ENCODE measurements around the gene KIR2DL3.
"Not testable (repeated sequence)": the region's sequence is repeated elsewhere in the genome, so short reads cannot be mapped to it uniquely, and the experiment has no call there.

The KIR2DL3 gene

DNA sequence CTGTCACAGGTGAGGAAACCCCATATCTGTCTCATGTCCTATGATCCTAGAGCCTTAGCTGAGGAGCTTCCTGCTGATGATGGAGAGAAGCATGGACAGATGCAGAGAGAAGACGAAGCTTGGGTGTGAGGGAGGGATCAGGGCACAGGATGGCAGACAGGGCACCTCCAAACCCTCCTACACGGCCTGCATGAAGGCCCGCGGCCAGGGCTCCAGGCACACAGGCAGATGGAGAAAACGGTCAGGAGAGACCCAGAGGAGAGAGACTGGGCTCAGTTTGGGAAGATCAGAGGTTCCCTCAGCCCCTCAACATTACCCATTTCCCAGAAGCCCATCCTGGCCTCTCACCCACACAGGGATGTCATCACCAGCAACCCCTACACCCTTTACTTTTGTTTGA is 5.8 kb downstream of the KIR2DL3 start:
- not testable (repeated sequence) for DNase-seq (ENCODE audit: low spot score)

DNA sequence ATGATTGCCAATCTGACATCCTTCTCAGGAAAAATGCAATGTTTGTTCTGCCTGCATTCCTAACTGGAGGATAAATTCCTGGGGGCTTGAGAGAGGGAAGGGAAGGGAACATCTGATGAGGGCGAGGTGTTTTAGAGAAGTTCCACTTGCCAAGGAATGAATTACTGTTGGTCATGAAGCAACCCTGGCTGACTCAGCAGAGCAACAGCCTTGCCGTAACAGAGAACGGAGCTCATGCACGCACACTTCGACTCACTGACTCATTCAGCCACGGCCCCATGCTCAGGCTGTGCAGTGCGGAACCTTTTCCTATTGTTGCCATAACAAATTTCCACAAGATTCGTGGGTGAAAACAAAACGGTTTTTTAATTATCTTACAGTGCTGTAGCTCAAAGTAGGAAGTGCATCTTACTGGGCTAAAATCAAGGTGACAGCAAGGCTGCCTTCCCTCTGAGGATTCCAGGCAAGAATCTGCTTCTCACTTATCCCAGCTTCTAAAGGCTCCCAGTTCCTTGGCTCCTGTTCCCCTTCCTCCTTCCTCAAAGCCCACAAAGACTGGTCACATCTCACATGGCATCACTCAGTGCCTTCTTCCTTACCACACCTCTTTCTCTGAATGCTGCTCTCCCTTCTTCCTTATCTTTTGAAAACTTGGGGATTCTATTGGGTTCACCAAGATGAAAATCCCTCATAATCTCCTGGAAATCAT is 9.5 kb downstream of the KIR2DL3 start:
- not testable (repeated sequence) for DNase-seq (ENCODE audit: low spot score)

DNA sequence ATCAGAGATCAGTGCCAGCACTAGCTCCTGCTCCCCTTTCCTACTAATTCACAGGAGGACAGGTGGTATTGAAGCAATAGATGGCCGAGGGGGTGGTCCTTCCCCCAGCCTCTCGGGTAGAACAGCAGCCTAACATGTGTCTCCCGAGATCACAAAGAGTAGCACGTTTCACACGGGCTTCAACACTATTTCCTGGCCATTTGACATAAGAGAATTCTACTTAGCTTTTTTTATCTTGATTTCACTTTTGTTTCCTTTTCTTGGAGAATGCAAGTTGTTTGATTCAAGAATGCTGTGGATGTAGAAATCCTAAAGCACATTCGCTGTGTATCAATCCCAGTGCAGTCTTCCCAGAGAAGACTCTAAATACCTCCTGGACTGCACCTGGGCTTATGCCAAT is 12.0 kb downstream of the KIR2DL3 start:
- not testable (repeated sequence) for DNase-seq (ENCODE audit: low spot score)

DNA sequence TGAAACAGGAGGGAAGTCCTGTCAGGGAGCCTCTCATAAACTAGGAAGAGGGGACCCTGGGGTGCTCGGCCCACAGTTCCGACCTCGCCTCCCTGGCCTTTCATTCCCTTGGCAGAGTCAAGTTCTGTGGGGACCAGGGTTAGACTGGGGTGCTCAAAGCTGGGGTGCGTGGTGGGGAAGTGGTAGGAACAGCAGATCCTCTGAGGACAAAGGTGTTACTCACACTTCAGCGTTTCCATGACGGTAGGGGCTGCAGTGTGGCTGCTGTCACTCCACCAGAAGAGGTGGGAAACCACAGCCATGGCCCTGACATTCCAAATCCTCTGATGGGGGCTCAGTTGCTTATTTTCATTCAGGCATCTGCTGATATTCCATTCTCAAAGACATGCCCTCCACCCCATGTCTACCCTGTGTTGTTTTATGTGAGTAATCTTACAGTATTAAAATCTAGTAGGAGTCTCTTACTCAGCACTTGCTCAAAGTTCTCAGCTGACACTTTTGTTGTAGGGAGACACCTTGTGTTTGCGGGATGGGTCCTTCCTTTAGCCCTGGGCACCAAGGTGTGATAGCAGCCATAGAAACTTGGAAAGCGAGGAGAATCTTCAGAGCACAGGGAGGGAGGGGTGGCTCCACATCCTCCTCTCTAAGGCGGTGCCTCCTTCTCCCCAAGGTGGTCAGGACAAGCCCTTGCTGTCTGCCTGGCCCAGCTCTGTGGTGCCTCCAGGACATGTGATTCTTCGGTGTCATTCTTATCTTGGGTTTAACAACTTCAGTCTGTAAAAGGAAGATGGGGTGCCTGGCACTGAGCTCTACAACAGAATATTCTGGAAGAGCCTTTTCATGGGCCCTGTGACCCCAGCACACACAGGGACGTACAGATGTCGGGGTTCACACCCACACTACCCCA is 18.1 kb downstream of the KIR2DL3 start:
- not testable (repeated sequence) for DNase-seq (ENCODE audit: low spot score)

DNA sequence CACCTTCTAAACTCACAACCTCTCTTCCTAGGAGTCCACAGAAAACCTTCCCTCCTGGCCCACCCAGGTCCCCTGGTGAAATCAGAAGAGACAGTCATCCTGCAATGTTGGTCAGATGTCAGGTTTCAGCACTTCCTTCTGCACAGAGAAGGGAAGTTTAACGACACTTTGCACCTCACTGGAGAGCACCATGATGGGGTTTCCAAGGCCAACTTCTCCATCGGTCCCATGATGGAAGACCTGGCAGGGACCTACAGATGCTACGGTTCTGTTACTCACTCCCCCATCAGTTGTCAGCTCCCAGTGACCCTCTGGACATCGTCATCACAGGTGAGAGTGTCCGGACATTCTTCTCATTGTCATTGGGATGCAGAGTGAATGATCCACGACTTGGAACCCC is 20.3 kb downstream of the KIR2DL3 start:
- not testable (repeated sequence) for DNase-seq (ENCODE audit: low spot score)

DNA sequence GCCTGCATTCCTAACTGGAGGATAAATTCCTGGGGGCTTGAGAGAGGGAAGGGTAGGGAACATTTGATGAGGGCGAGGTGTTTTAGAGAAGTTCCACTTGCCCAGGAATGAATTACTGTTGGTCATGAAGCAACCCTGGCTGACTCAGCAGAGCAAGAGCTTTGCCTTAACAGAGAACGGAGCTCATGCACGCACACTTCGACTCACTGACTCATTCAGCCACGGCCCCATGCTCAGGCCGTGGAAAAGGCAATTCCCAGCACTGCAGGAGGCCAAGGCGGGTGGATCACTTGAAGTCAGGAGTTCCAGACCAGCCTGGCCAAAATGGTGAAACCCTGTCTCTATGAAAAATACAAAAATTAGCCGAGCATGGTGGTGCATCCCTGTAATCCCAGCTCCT is 25.9 kb downstream of the KIR2DL3 start:
- DNase-seq (ENCODE audit: low spot score): not testable (repeated sequence)

DNA sequence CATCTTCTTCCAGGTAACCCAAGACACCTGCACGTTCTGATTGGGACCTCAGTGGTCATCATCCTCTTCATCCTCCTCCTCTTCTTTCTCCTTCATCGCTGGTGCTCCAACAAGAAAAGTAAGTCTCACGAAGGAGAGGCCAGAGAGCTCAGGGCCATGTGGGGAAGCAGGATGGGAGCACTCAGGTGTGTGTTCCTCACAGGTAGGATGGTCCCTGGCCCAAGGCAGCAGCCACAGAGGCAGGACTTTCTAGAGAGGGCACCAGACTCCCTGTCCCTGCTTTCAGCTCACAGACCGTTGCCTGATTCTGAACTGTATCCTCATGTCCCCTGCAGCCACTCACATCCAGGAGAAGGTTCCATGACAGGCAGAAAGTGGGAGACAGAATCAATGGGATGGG is 28.2 kb downstream of the KIR2DL3 start:
- DNase-seq (ENCODE audit: low spot score): not testable (repeated sequence)

DNA sequence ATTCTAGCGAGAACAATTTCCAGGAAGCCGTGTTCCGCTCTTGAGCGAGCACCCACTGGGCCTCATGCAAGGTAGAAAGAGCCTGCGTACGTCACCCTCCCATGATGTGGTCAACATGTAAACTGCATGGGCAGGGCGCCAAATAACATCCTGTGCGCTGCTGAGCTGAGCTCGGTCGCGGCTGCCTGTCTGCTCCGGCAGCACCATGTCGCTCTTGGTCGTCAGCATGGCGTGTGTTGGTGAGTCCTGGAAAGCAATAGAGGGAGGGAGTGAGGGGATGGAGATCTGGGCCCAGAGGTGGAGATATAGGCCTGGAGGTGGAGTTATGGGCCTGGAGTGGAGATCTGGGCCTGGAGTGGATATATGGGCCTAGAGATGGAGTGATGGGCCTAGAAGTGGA is 31.3 kb downstream of the KIR2DL3 start, which contains the start of gene KIR2DL1:
Gene KIR2DL1 (plus strand): TSS at position 148 of the 400 bp plus-strand sequence. CDS start 58 bp downstream, at position 206.
- DNase-seq (ENCODE audit: low spot score): not testable (repeated sequence)

DNA sequence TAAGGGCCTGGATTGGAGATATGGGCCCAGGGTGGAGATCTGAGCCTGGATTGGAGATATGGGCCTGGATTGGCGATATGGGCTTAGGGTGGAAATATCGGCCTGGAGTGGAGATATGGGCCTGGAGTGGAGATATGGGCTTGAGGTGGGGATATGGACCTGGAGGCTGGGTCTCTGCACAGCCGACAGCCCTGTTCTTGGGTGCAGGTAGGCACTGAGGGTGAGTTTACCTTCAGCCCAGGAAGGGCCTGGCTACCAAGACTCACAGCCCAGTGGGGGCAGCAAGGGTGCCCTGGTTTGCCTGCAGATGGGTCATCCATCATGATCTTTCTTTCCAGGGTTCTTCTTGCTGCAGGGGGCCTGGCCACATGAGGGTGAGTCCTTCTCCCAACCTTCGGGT is 32.2 kb downstream of the KIR2DL3 start:
- not testable (repeated sequence) for DNase-seq (ENCODE audit: low spot score)

DNA sequence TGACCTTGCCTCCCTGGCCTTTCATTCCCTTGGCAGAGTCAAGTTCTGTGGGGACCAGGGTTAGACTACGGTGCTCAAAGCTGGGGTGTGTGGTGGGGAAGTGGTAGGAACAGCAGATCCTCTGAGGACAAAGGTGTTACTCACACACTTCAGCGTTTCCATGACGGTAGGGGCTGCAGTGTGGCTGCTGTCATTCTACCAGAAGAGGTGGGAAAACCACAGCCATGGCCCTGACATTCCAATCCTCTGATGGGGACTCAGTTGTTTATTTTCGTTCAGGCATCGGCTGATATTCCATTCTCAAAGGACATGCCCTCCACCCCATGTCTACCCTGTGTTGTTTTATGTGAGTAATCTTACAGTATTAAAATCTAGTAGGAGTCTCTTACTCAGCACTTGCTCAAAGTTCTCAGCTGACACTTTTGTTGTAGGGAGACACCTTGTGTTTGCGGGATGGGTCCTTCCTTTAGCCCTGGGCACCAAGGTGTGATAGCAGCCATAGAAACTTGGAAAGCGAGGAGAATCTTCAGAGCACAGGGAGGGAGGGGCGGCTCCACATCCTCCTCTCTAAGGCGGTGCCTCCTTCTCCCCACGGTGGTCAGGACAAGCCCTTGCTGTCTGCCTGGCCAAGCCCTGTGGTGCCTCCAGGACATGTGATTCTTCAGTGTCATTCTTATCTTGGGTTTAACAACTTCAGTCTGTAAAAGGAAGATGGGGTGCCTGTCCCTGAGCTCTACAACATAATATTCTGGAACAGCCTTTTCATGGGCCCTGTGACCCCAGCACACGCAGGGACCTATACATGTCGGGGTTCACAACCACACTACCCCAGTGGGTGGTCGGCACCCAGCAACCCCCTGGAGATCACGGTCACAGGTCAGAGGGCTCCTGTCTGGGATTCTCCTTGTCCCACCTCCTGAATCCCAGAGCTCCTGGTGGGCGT is 33.0 kb downstream of the KIR2DL3 start:
- not testable (repeated sequence) for DNase-seq (ENCODE audit: low spot score)

DNA sequence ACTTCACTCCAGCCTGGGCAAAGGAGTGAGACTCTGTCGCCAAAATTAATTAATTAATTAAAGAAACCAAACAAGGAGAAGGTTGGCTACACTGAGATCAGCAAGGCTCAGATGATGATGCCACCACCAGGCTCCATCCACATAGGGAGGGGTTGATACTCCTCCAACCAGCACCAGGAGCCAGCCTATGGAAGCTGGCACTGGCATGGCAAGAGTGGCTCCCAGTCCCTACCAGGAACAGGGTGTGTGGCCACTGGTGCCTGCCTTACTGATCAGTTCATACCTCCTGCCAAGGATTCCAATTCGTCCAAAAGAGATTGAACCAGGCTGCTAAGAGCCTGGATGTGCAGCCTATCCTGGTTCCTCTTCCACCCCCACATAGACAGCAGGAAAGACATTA is 34.4 kb downstream of the KIR2DL3 start:
- not testable (repeated sequence) for DNase-seq (ENCODE audit: low spot score)

DNA sequence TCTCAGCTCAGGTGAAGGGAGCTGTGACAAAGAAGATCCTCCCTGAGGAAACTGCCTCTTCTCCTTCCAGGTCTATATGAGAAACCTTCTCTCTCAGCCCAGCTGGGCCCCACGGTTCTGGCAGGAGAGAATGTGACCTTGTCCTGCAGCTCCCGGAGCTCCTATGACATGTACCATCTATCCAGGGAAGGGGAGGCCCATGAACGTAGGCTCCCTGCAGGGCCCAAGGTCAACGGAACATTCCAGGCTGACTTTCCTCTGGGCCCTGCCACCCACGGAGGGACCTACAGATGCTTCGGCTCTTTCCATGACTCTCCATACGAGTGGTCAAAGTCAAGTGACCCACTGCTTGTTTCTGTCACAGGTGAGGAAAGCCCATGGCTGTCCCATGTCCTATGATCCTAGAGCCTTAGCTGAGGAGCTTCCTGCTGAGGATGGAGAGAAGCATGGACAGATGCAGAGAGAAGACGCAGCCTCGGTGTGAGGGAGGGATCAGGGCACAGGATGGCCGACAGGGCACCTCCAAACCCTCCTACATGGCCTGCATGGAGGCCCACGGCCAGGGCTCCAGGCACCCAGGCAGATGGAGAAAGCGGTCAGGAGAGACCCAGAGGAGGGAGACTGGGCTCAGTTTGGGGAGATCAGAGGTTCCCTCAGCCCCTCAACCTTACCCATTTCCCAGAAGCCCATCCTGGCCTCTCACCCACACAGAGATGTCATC is 36.9 kb downstream of the KIR2DL3 start:
- DNase-seq (ENCODE audit: low spot score): not testable (repeated sequence)

DNA sequence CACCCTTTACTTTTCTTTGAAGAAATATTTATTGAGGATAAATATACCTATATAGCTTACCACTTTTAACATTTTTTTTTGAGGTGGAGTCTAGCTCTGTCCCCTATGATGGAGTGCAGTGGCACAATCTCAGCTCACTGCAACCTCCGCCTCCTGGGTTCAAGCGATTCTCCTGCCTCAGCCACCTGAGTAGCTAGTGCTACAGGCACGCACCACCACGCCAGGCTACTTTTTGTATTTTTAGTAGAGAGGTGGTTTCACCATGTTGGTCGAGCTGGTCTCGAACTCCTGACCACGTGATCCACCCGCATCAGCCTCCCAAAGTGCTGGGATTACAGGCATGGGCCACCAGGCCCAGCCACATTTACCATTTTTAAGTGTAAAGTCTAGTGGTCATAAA is 37.5 kb downstream of the KIR2DL3 start:
- DNase-seq (ENCODE audit: low spot score): not testable (repeated sequence)

DNA sequence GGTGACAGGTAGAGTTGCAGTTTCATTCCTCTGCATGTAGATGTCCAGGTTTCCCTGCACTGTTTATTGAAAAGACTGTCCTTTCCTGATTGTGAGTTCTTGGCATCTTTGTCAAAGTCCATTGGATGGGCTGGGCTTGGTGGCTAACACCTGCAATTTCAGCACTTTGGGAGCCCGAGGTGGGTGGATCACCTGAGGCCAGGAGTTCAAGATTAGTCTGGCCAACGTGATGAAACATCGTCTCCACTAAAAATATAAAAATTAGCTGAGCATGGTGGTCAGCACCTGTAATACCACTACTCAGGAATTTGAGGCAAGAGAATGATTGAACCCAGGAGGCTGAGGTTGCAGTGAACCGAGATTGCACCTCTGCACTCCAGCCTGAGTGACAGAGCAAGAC is 39.5 kb downstream of the KIR2DL3 start:
- DNase-seq (ENCODE audit: low spot score): not testable (repeated sequence)

DNA sequence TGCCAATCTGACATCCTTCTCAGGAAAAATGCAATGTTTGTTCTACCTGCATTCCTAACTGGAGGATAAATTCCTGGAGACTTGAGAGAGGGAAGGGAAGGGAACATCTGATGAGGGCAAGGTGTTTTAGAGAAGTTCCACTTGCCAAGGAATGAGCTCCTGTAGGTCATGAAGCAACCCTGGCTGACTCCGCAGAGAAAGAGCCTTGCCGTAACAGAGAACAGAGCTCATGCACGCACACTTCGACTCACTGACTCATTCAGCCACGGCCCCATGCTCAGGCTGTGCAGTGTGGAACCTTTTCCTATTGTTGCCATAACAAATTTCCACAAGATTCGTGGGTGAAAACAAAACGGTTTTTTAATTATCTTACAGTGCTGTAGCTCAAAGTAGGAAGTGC is 40.6 kb downstream of the KIR2DL3 start:
- not testable (repeated sequence) for DNase-seq (ENCODE audit: low spot score)

DNA sequence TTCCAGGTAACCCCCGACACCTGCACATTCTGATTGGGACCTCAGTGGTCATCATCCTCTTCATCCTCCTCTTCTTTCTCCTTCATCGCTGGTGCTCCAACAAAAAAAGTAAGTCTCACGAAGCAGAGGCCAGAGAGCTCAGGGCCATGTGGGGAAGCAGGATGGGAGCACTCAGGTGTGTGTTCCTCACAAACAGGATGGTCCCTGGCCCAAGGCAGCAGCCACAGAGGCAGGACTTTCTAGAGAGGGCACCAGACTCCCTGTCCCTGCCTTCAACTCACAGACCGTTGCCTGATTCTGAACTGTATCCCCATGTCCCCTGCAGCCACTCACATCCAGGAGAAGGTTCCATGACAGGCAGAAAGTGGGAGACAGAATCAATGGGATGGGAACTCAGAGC is 44.6 kb downstream of the KIR2DL3 start:
- not testable (repeated sequence) for DNase-seq (ENCODE audit: low spot score)

DNA sequence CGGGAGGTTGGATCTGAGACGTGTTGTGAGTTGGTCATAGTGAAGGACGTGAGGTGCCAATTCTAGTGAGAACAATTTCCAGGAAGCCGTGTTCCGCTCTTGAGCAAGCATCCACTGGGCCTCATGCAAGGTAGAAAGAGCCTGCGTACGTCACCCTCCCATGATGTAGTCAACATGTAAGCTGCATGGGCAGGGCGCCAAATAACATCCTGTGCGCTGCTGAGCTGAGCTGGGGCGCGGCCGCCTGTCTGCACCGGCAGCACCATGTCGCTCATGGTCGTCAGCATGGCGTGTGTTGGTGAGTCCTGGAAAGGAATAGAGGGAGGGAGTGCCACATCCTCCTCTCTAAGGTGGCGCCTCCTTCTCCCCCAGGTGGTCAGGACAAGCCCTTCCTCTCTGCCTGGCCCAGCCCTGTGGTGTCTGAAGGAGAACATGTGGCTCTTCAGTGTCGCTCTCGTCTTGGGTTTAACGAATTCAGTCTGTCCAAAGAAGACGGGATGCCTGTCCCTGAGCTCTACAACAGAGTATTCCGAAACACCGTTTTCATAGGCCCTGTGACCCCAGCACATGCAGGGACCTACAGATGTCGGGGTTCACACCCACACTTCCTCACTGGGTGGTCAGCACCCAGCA is 47.9 kb downstream of the KIR2DL3 start:
- DNase-seq (ENCODE audit: low spot score): not testable (repeated sequence)

DNA sequence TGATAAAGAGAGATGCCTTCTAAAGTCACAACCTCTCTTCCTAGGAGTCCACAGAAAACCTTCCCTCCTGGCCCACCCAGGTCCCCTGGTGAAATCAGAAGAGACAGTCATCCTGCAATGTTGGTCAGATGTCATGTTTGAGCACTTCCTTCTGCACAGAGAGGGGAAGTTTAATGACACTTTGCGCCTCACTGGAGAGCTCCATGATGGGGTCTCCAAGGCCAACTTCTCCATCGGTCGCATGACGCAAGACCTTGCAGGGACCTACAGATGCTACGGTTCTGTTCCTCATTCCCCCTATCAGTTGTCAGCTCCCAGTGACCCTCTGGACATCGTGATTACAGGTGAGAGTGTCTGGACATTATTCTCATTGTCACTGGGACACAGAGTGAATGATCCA is 49.8 kb downstream of the KIR2DL3 start:
- DNase-seq (ENCODE audit: low spot score): peak; percentile 2

DNA sequence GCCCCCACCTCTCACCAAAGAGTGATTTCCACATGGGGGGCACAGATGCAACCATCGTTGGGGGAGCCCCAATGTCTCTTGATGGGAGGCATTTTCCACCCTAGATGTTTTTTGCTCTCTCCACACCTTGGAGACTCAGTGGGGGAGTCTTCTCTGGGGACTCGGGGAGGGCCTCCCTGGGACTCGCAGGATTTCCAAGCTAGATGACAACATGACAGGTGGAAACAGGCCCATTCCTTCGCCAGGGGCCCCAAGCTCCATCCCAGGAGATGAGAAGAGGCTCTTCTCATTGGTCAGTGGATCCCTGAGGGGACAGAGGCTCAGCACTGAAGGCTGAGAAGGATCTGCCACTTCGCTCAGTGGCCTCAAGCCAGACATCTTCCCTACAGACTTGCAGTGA is 52.4 kb downstream of the KIR2DL3 start:
- DNase-seq (ENCODE audit: low spot score): no peak

DNA sequence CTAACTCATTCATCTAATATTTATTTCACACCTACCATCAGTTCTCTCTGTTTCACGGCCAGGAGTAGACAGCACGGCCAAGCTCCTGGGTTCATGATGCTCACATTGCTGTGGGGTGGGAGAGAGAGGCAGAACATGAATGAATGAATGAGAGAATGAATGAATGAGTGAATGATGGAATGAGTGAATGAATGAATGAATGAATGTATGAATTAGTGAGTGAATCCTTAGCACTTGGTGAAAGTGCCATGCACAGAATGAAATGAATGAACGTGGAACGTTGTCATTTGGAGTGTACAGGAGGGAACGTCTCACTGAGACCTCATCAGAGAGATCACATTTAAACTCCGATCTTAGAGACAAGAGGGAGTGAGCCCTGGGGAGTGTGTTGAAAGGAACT is 53.2 kb downstream of the KIR2DL3 start:
- DNase-seq (ENCODE audit: low spot score): no peak

DNA sequence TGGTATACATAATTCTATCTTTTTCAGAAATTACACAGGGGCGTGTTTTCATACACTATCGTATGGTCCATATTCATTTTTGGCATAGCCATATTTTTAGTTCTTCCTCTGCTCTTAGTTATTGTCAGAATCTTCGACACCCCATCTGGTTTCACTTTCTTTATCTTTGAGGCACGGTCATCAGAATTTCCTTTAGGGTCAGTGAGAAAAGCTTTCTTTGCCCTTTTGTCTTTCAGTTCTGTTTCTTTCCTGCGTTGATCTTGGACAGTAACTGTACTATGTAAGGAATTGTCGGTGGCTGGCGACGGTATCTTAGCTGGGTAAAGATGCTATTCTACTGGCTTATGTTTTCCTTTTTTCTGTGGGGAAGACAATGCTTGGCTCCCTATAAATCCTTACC is 54.5 kb downstream of the KIR2DL3 start:
- DNase-seq (ENCODE audit: low spot score): peak; percentile 23

Data from pons (tissue), 1 donor.